Activated T-cell treated with anti-CD3 and anti-CD28 coated beads for 48 hours (primary cell): ENCODE results near the gene EHMT2.
A peak's percentile ranks its signal among the peaks of the same experiment; 100 is the strongest.
"Not testable (repeated sequence)": the region's sequence is repeated elsewhere in the genome, so short reads cannot be mapped to it uniquely, and the experiment has no call there.

Source experiments
- DNase-seq: peaks from one replicate; pipeline ENCODE4 v3.0.0-alpha.2; 2020; ENCODE audit warnings: low read depth

EHMT2 gene

GRCh38 chr6:31838114-31838553, 59.4 kb downstream of the EHMT2 start:
- DNase-seq: not testable (repeated sequence)

- DNase-seq: no peak
Measured at GRCh38 chr6:31837369-31838113, 60.0 kb downstream of the EHMT2 start.

GRCh38 chr6:31836474-31837368, 60.8 kb downstream of the EHMT2 start:
- no peak for DNase-seq

GRCh38 chr6:31836047-31836473, 61.4 kb downstream of the EHMT2 start:
- DNase-seq: no peak

GRCh38 chr6:31834367-31835250, 62.9 kb downstream of the EHMT2 start:
- peak; percentile 70 for DNase-seq

- no peak for DNase-seq
Measured at GRCh38 chr6:31831350-31832215, 65.9 kb downstream of the EHMT2 start.

- no peak for DNase-seq
Measured at GRCh38 chr6:31830886-31831335, 66.6 kb downstream of the EHMT2 start.
